C4-2B (cell line): ENCODE results near the gene USP49.

Experiments used
- CTCF ChIP-seq: fragments of 450-650 bp; conservative IDR thresholded peaks from 2 replicates; pipeline ENCODE4 v1.5.1; 2017; ENCODE audit warnings: mild to moderate bottlenecking
- ZFX ChIP-seq: fragments of 450-650 bp; IDR thresholded peaks from 2 replicates; pipeline ENCODE4 v1.6.1; 2017

- TF ChIP-seq CTCF (no peak), ZFX (no peak)
Observed at GRCh38 chr6:41877051-41877680, 18.0 kb downstream of the USP49 start.
